ENCODE measurements around the gene DOCK4. TPM values are rescaled to one million over a fixed set of nuclear protein-coding genes. Genes with fewer than 3 reads are reported as not detected.
"Not testable (repeated sequence)": the region's sequence is repeated elsewhere in the genome, so short reads cannot be mapped to it uniquely, and the experiment has no call there.

DOCK4 gene
- total RNA-seq, 4 donors from 2014 or later, result 30.8 to 49.8 (median 37.2) TPM

DNA sequence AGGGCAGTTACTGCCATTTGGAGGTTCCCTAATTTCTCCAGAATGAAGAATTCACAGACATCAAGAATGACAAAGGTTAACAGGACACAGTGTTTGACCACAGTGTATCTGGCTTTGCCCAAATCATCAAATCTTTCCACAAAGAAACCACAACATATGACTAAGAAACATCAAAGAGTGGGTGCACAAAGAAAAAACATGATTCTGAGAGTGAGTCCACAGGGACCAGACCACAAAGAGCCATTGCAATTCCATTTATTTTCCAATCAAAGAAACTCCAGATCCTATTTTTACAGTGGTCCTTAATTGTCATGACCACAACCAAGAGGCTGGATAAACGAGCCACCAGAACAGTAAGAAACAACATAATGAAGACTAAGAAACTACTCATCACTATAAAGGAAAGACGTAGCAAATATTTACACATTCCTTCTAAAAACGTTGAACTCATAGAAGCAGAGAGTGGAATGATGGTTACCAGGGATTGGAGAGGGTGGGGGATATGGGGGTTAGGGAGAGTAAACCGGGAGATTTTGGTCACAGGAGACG is 286.5 kb downstream of the DOCK4 start:
- Histone ChIP-seq H3K9me3 (no peaks in the 10 kb centered on the region), H3K27ac (no peak overlapping the region), H3K4me1 (no peaks in the 10 kb centered on the region), H3K36me3 (peaks cover 0 to 2% (median 0%) of the 10 kb centered on the region in 3 donors), H3K27me3 (no peaks in the 10 kb centered on the region), H3K4me3 (no peak overlapping the region)
- no peak for TF ChIP-seq POLR2A (IDR thresholded peaks at IDR 0.05)
- no peak for TF ChIP-seq EP300 (IDR thresholded peaks at IDR 0.05)
- TF ChIP-seq, protein P1, sequence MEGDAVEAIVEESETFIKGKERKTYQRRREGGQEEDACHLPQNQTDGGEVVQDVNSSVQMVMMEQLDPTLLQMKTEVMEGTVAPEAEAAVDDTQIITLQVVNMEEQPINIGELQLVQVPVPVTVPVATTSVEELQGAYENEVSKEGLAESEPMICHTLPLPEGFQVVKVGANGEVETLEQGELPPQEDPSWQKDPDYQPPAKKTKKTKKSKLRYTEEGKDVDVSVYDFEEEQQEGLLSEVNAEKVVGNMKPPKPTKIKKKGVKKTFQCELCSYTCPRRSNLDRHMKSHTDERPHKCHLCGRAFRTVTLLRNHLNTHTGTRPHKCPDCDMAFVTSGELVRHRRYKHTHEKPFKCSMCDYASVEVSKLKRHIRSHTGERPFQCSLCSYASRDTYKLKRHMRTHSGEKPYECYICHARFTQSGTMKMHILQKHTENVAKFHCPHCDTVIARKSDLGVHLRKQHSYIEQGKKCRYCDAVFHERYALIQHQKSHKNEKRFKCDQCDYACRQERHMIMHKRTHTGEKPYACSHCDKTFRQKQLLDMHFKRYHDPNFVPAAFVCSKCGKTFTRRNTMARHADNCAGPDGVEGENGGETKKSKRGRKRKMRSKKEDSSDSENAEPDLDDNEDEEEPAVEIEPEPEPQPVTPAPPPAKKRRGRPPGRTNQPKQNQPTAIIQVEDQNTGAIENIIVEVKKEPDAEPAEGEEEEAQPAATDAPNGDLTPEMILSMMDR (IDR thresholded peaks at IDR 0.05), result no peak
- WGBS, 2 donors, result 68 to 75% methylated on average over 5 of the region's 5 CpGs
- DNase-seq (ENCODE audit: low spot score in 2 of 2), result no peak

DNA sequence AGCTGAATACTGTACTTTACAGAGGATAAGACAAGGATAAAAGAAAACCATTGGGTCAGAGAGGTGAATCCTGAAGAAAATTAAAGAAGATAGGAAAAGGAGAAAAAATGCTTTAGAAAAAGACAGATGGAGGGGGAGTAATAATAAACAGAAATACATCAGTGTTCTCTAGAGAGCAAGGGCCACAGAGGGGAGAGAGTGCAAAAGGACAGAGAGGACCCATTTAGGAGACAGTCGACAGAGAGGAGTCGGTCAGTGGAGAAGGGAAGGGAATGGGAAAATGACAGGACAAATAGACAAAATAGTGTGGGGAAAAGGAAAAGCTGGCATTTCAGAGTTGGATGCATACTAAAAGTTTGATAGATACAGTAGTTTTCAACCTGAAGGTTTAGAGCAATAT is 287.0 kb downstream of the DOCK4 start:
- H3K36me3 ChIP-seq, result peaks cover 0 to 8% (median 0%) of the 10 kb centered on the region in 3 donors
- no peak for DNase-seq (ENCODE audit: low spot score in 2 of 2)
- TF ChIP-seq, protein P1 (IDR thresholded peaks at IDR 0.05), result no peak
- no peak for TF ChIP-seq EP300 (IDR thresholded peaks at IDR 0.05)
- TF ChIP-seq POLR2A (IDR thresholded peaks at IDR 0.05), result no peak
- no peak overlapping the region for H3K4me3 ChIP-seq
- 65 to 85% methylated on average over 2 of the region's 2 CpGs for WGBS, 2 donors
- no peak overlapping the region for H3K27ac ChIP-seq
- H3K9me3 ChIP-seq, result no peaks in the 10 kb centered on the region
- no peaks in the 10 kb centered on the region for H3K27me3 ChIP-seq
- no peaks in the 10 kb centered on the region for H3K4me1 ChIP-seq

DNA sequence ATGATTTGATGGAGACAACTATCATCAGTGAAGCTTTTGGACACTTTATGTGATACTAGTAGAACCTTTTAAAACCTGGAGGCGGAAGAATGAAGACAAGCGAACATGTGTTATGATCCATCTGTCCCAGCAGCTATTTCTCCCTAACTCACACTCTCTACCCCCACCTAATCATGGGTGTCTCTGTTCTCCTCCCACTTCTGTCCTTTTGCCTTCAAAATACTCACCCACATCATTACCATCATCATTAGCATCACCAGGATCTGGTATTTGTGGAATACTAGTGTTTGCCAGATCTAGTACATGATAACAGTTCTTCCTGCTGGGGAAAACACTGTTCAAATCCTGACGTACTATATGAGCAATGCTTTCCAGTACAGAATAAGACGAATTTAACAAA is 287.7 kb downstream of the DOCK4 start:
- WGBS, 2 donors, result 93% methylated on average over 4 of the region's 4 CpGs
- H3K27me3 ChIP-seq, result no peaks in the 10 kb centered on the region
- no peak overlapping the region for H3K27ac ChIP-seq
- TF ChIP-seq, protein P1 (IDR thresholded peaks at IDR 0.05), result no peak
- TF ChIP-seq POLR2A (IDR thresholded peaks at IDR 0.05) (no peak), EP300 (IDR thresholded peaks at IDR 0.05) (no peak)
- no peaks in the 10 kb centered on the region for H3K9me3 ChIP-seq
- DNase-seq (ENCODE audit: low spot score in 2 of 2), result no peak
- H3K36me3 ChIP-seq, result peaks cover 0 to 14% (median 0%) of the 10 kb centered on the region in 3 donors
- no peaks in the 10 kb centered on the region for H3K4me1 ChIP-seq
- no peak overlapping the region for H3K4me3 ChIP-seq

DNA sequence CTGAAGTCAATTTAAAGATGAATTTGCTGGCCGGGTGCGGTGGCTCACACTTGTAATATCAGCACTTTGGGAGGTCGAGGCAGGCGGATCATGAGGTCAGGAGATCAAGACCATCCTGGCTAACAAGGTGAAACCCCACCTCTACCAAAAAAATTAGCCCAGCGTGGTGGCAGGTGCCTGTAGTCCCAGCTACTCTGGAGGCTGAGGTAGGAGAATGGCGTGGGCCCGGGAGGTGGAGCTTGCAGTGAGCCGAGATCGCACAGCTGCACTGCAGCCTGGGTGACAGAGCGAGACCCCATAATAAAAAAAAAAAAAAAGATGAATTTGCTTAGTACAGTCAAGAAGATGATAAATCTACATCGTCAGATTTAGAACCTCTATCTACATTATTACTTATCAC is 288.8 kb downstream of the DOCK4 start:
- H3K9me3 ChIP-seq; H3K4me3 ChIP-seq; H3K27ac ChIP-seq; H3K4me1 ChIP-seq; H3K27me3 ChIP-seq; DNase-seq (ENCODE audit: low spot score in 2 of 2): not testable (repeated sequence)
- 95 to 98% methylated on average over 11 of the region's 11 CpGs for WGBS, 2 donors
- peaks cover 0 to 14% (median 0%) of the 10 kb centered on the region in 3 donors for H3K36me3 ChIP-seq

DNA sequence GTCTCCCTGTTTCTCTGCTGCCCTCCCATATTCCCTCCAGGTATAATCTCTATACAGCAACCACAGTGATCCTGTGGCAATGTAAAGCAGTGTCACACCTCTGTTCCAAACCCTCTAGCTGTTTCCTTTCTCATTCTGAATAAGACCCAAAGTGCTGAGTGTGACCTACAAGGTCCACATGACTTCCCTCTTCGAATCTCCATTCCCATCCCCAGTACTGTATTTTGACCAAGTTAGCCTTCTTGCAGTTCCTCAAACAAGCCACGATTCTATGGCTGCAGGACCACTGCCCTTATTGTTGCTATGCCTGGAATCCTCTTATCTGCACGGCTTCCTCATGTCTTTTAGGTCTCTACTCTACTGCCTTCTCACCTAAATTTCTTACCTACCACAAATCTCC is 291.9 kb downstream of the DOCK4 start:
- TF ChIP-seq EP300 (IDR thresholded peaks at IDR 0.05) (no peak), POLR2A (IDR thresholded peaks at IDR 0.05) (no peak)
- TF ChIP-seq, protein P1 (IDR thresholded peaks at IDR 0.05), result no peak
- Histone ChIP-seq H3K27ac (no peak overlapping the region), H3K27me3 (no peaks in the 10 kb centered on the region), H3K9me3 (no peaks in the 10 kb centered on the region), H3K36me3 (peaks cover 0 to 14% (median 0%) of the 10 kb centered on the region in 3 donors), H3K4me3 (no peak overlapping the region), H3K4me1 (no peaks in the 10 kb centered on the region)
- 72 to 85% methylated on average over 3 of the region's 3 CpGs for WGBS, 2 donors
- DNase-seq (ENCODE audit: low spot score in 2 of 2), result no peak
